Measurements from ENCODE around the gene TLE4.

TLE4 gene

DNA sequence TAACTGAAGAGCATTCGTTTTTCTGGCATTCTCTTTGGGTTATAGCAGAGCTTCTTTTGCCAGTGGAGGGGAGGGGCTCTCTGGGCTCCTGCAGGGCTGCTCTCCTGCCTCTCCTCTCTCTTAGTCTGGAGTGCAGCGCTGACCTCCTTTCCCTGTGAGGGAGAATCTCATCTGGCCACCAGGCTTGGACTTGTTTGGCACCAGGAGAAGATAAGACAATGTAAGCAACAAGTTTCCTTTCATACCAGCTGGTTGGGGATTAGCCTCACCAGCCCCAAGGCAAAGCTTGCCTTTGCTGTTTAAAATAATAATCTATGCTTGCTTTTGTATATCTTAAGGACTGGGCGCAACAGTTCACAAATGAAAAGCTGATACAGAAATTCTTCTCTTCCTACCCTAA is 196.4 kb downstream of the TLE4 start:
- no peak overlapping the region for H2AFZ ChIP-seq (ENCODE audit: low read depth, low read length)
- H3K36me3 ChIP-seq (ENCODE audit: insufficient read depth, low read length), result no peaks in the 10 kb centered on the region
- H3K4me1 ChIP-seq (ENCODE audit: insufficient read depth, low read length), result no peaks in the 10 kb centered on the region
- no peaks in the 10 kb centered on the region for H3K9me3 ChIP-seq (ENCODE audit: low read length)
- H3K4me3 ChIP-seq (ENCODE audit: low read length), result no peak overlapping the region
- no peaks in the 10 kb centered on the region for H3K27me3 ChIP-seq (ENCODE audit: insufficient read depth, low read length)

DNA sequence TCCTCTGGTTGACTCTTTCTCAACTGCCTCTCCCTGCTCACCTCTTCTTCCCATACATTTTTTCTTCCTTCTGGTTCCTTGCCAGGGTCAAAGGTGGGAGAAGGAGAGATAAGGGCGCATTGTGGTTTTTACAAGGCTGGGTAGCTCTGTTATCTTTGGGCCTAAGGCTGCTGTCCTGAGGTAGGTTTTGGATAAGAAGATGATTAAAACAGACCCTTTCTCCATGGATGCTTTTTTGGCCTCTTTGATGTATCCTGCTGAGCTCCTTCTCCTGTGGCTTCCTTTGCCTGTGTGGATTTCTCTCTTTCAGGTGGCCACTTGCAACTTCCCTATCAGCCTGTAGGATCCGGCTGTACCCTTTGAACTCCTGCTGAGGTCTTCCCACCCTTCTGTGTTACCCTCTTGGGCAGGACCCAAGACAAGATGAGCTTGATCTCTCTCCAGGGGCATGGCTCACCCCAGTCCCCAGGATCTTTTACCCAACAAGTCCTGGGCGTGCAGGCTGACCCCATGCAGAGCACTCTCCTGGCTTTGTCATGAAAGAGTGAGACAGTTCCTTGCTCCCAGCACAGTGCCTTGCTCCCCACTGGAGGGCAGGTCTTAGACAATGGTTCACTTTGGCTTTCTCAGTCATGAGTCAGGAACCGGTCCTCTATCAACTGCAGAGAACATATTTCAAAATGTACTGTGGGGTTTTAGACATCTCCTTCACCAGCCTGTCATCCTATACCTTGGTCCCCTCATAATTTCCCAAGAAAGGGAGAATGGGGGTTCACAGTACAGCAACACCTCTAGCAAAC is 197.9 kb downstream of the TLE4 start:
- Histone ChIP-seq H3K36me3 (ENCODE audit: insufficient read depth, low read length) (no peaks in the 10 kb centered on the region), H2AFZ (ENCODE audit: low read depth, low read length) (no peak overlapping the region), H3K9me3 (ENCODE audit: low read length) (no peaks in the 10 kb centered on the region), H3K27me3 (ENCODE audit: insufficient read depth, low read length) (no peaks in the 10 kb centered on the region), H3K4me3 (ENCODE audit: low read length) (no peak overlapping the region), H3K4me1 (ENCODE audit: insufficient read depth, low read length) (peaks cover 6% of the 10 kb centered on the region)

DNA sequence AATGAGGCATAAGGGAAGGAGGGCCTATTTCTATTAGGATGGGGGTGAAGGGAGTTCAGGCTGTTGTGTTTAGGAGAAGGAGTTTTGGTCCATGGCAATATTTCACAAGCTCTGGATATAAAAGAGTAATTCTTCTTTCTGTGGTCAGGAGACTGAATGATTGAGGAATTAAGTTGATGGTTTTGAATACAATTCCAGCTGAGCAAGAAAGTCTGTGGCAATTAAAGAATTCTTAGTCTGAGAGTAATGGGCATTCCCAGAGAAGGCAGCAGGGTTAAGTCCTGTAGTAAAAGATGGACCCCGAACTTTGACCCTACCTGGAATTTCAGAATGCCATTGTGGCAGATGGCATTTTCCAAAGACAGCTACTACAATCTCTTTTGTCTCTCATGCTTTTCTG is 202.6 kb downstream of the TLE4 start:
- H2AFZ ChIP-seq (ENCODE audit: low read depth, low read length), result no peak overlapping the region
- no peaks in the 10 kb centered on the region for H3K9me3 ChIP-seq (ENCODE audit: low read length)
- H3K36me3 ChIP-seq (ENCODE audit: insufficient read depth, low read length), result no peaks in the 10 kb centered on the region
- no peaks in the 10 kb centered on the region for H3K27me3 ChIP-seq (ENCODE audit: insufficient read depth, low read length)
- H3K4me1 ChIP-seq (ENCODE audit: insufficient read depth, low read length), result peaks cover 11% of the 10 kb centered on the region
- no peak overlapping the region for H3K4me3 ChIP-seq (ENCODE audit: low read length)

Data from neuron (in vitro differentiated cells).